ENCODE data around the gene ASAP2.

The ASAP2 gene

DNA sequence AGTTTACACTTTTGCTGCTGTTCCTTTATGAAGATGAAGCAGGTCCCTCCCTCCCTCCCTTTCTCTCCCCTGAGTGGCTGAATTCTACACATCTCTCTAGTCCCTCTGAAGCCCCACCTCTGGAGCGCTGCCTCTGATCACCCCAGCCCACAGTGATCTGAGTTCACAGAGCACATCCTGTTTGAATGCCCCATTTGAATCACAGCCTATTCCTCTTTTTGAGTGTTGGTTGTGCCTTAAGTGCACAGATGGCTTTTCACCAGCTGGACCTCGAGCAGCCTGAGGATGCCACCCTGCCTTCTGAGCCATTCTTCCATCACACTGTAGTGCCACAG is 129.6 kb downstream of the ASAP2 start:
- Histone ChIP-seq H3K36me3 (ENCODE audit: insufficient read depth, low read depth, low read length) (peaks cover 12% of the 10 kb centered on the region; the same call in 1 of the 2 replicates), H3K9ac (ENCODE audit: low read depth, low read length) (no peak overlapping the region), H3K9me3 (ENCODE audit: insufficient read depth, low read depth, low read length) (no peaks in the 10 kb centered on the region), H3K27me3 (ENCODE audit: insufficient read depth, low read length) (no peaks in the 10 kb centered on the region), H3K27ac (ENCODE audit: low read length) (no peak overlapping the region), H3K4me1 (ENCODE audit: insufficient read depth, low read length) (no peaks in the 10 kb centered on the region), H3K4me3 (ENCODE audit: low read length) (no peak overlapping the region)

GRCh38 chr2:9336576-9337314 is 130.1 kb downstream of the ASAP2 start:
- Histone ChIP-seq H3K27me3 (ENCODE audit: insufficient read depth, low read length) (no peaks in the 10 kb centered on the region), H3K4me3 (ENCODE audit: low read length) (no peak overlapping the region), H3K9me3 (ENCODE audit: insufficient read depth, low read depth, low read length) (no peaks in the 10 kb centered on the region), H3K36me3 (ENCODE audit: insufficient read depth, low read depth, low read length) (peaks cover 12% of the 10 kb centered on the region; the same call in 1 of the 2 replicates), H3K9ac (ENCODE audit: low read depth, low read length) (no peak overlapping the region), H3K4me1 (ENCODE audit: insufficient read depth, low read length) (no peaks in the 10 kb centered on the region), H3K27ac (ENCODE audit: low read length) (no peak overlapping the region)

DNA sequence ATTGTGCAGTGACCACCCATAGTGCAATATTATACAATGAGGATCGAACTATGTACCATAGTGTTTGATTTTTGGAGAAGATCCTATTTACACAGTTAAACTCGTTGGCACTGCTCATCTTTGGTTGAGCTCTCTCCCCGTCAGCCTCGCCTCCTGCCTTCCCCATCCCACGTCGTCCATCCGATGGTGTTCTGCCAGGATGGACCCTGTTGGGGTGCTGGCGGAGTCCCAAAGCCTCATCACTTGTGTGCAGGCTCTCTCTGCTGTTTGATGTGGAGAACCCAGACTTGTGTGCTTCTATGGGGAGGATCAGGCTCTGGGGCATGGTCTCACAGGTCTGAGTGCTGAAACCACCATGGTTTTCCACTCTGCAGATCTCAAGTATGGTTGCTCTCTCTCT is 131.3 kb downstream of the ASAP2 start:
- Histone ChIP-seq H3K27ac (ENCODE audit: low read length) (no peak overlapping the region), H3K36me3 (ENCODE audit: insufficient read depth, low read depth, low read length) (peaks cover 12% of the 10 kb centered on the region; the same call in 1 of the 2 replicates), H3K27me3 (ENCODE audit: insufficient read depth, low read length) (no peaks in the 10 kb centered on the region), H3K4me1 (ENCODE audit: insufficient read depth, low read length) (no peaks in the 10 kb centered on the region), H3K9me3 (ENCODE audit: insufficient read depth, low read depth, low read length) (no peaks in the 10 kb centered on the region), H3K4me3 (ENCODE audit: low read length) (no peak overlapping the region), H3K9ac (ENCODE audit: low read depth, low read length) (no peak overlapping the region)

GRCh38 chr2:9341337-9341887 is 134.8 kb downstream of the ASAP2 start:
- Histone ChIP-seq H3K9ac (ENCODE audit: low read depth, low read length) (no peak overlapping the region), H3K36me3 (ENCODE audit: insufficient read depth, low read depth, low read length) (peaks cover 11% of the 10 kb centered on the region; the same call in 1 of the 2 replicates), H3K4me3 (ENCODE audit: low read length) (no peak overlapping the region), H3K27me3 (ENCODE audit: insufficient read depth, low read length) (no peaks in the 10 kb centered on the region), H3K9me3 (ENCODE audit: insufficient read depth, low read depth, low read length) (no peaks in the 10 kb centered on the region), H3K4me1 (ENCODE audit: insufficient read depth, low read length) (no peaks in the 10 kb centered on the region), H3K27ac (ENCODE audit: low read length) (no peak overlapping the region)

DNA sequence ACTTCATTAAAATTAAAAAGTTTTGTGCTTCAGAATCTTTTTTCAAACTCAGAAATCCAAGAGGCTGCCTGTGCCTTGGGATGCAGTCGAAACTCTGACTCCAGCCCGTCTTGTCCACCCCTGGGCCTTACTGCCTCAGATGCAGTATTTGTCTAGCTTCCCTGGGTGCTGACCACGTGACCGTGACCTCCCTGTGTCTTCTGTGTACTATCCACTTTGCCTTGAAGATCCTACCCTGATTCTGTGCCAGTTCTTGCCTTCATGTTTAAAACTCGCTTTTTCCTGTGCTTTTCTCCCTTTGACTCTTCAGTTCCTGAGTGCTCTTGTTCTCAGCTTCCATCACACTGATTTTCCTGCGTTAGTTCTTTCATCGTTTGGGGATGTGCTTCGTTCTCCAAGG is 136.0 kb downstream of the ASAP2 start:
- no peaks in the 10 kb centered on the region for H3K9me3 ChIP-seq (ENCODE audit: insufficient read depth, low read depth, low read length)
- H3K27me3 ChIP-seq (ENCODE audit: insufficient read depth, low read length): no peaks in the 10 kb centered on the region
- H3K9ac ChIP-seq (ENCODE audit: low read depth, low read length): no peak overlapping the region
- H3K4me3 ChIP-seq (ENCODE audit: low read length): no peak overlapping the region
- peaks cover 11% of the 10 kb centered on the region; the same call in 1 of the 2 replicates for H3K36me3 ChIP-seq (ENCODE audit: insufficient read depth, low read depth, low read length)
- no peaks in the 10 kb centered on the region for H3K4me1 ChIP-seq (ENCODE audit: insufficient read depth, low read length)
- no peak overlapping the region for H3K27ac ChIP-seq (ENCODE audit: low read length)

GRCh38 chr2:9343524-9343923 is 136.9 kb downstream of the ASAP2 start:
- H3K4me1 ChIP-seq (ENCODE audit: insufficient read depth, low read length): no peaks in the 10 kb centered on the region
- no peak overlapping the region for H3K27ac ChIP-seq (ENCODE audit: low read length)
- H3K4me3 ChIP-seq (ENCODE audit: low read length): no peak overlapping the region
- no peak overlapping the region for H3K9ac ChIP-seq (ENCODE audit: low read depth, low read length)
- peaks cover 11% of the 10 kb centered on the region; the same call in 1 of the 2 replicates for H3K36me3 ChIP-seq (ENCODE audit: insufficient read depth, low read depth, low read length)
- H3K9me3 ChIP-seq (ENCODE audit: insufficient read depth, low read depth, low read length): no peaks in the 10 kb centered on the region
- no peaks in the 10 kb centered on the region for H3K27me3 ChIP-seq (ENCODE audit: insufficient read depth, low read length)

GRCh38 chr2:9344434-9344833 is 137.8 kb downstream of the ASAP2 start:
- Histone ChIP-seq H3K4me3 (ENCODE audit: low read length) (no peak overlapping the region), H3K9me3 (ENCODE audit: insufficient read depth, low read depth, low read length) (no peaks in the 10 kb centered on the region), H3K9ac (ENCODE audit: low read depth, low read length) (no peak overlapping the region), H3K27ac (ENCODE audit: low read length) (no peak overlapping the region), H3K27me3 (ENCODE audit: insufficient read depth, low read length) (no peaks in the 10 kb centered on the region), H3K36me3 (ENCODE audit: insufficient read depth, low read depth, low read length) (peaks cover 11% of the 10 kb centered on the region; the same call in 1 of the 2 replicates), H3K4me1 (ENCODE audit: insufficient read depth, low read length) (no peaks in the 10 kb centered on the region)

DNA sequence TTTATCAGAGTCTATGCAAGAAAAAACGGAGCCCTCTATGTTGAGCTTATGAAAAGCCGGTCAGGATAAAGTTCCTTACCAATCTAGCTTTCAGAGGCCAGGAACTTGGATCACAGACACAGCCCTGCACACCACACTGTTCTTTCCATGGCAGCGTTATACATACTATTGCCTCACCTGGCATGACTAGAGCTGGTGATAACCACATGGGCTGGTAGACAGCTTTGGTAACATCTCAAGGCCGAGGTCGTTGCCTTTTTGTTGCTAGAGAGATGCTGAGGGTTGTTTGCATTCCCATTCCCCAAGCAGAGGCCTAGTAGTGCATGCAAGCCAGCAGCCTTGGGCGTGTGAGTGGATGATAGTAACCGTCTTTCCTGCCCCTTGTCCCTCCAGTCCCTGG is 138.7 kb downstream of the ASAP2 start:
- Histone ChIP-seq H3K36me3 (ENCODE audit: insufficient read depth, low read depth, low read length) (peaks cover 12% of the 10 kb centered on the region; the same call in 1 of the 2 replicates), H3K9me3 (ENCODE audit: insufficient read depth, low read depth, low read length) (no peaks in the 10 kb centered on the region)

DNA sequence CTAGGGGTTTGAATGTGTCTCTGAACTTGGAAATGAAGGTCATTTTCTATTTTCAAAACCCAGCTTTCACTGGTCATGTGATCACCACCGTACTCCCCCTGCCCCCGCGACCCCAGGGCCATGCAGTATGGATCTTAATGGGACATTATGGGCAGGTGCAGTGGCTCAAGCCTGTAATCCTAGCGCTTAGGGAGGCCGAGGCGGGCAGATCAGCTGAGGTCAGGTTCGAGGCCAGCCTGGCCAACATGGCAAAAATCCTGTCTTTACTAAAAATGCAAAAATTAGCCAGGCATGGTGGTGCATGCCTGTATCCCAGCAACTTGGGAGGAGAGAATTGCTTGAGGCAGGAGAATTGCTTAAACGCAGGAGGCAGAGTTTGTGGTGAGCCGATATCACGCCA is 139.4 kb downstream of the ASAP2 start:
- H3K4me3 ChIP-seq (ENCODE audit: low read length): no peak overlapping the region
- H3K27ac ChIP-seq (ENCODE audit: low read length): no peak overlapping the region
- no peaks in the 10 kb centered on the region for H3K9me3 ChIP-seq (ENCODE audit: insufficient read depth, low read depth, low read length)
- H3K9ac ChIP-seq (ENCODE audit: low read depth, low read length): no peak overlapping the region
- H3K27me3 ChIP-seq (ENCODE audit: insufficient read depth, low read length): no peaks in the 10 kb centered on the region
- H3K36me3 ChIP-seq (ENCODE audit: insufficient read depth, low read depth, low read length): peaks cover 18% of the 10 kb centered on the region
- no peaks in the 10 kb centered on the region for H3K4me1 ChIP-seq (ENCODE audit: insufficient read depth, low read length)

More for the DNA sequence above, 138.7 kb downstream of the ASAP2 start:
- H3K4me3 ChIP-seq (ENCODE audit: low read length): no peak overlapping the region
- no peak overlapping the region for H3K9ac ChIP-seq (ENCODE audit: low read depth, low read length)
- H3K27me3 ChIP-seq (ENCODE audit: insufficient read depth, low read length): no peaks in the 10 kb centered on the region
- H3K4me1 ChIP-seq (ENCODE audit: insufficient read depth, low read length): no peaks in the 10 kb centered on the region
- no peak overlapping the region for H3K27ac ChIP-seq (ENCODE audit: low read length)

GRCh38 chr2:9346885-9347284 is 140.3 kb downstream of the ASAP2 start:
- no peaks in the 10 kb centered on the region for H3K27me3 ChIP-seq (ENCODE audit: insufficient read depth, low read length)
- peaks cover 27% of the 10 kb centered on the region for H3K36me3 ChIP-seq (ENCODE audit: insufficient read depth, low read depth, low read length)
- H3K27ac ChIP-seq (ENCODE audit: low read length): no peak overlapping the region
- no peaks in the 10 kb centered on the region for H3K4me1 ChIP-seq (ENCODE audit: insufficient read depth, low read length)
- H3K4me3 ChIP-seq (ENCODE audit: low read length): no peak overlapping the region
- no peaks in the 10 kb centered on the region for H3K9me3 ChIP-seq (ENCODE audit: insufficient read depth, low read depth, low read length)
- no peak overlapping the region for H3K9ac ChIP-seq (ENCODE audit: low read depth, low read length)

GRCh38 chr2:9347411-9347881 is 140.8 kb downstream of the ASAP2 start:
- Histone ChIP-seq H3K27ac (ENCODE audit: low read length) (no peak overlapping the region), H3K36me3 (ENCODE audit: insufficient read depth, low read depth, low read length) (peaks cover 30% of the 10 kb centered on the region), H3K9ac (ENCODE audit: low read depth, low read length) (no peak overlapping the region)

GRCh38 chr2:9354318-9354717 is 147.7 kb downstream of the ASAP2 start:
- H3K4me1 ChIP-seq (ENCODE audit: insufficient read depth, low read length): peaks cover 19% of the 10 kb centered on the region
- no peaks in the 10 kb centered on the region for H3K9me3 ChIP-seq (ENCODE audit: insufficient read depth, low read depth, low read length)
- peaks cover 61% of the 10 kb centered on the region for H3K36me3 ChIP-seq (ENCODE audit: insufficient read depth, low read depth, low read length)
- no peaks in the 10 kb centered on the region for H3K27me3 ChIP-seq (ENCODE audit: insufficient read depth, low read length)
- H3K4me3 ChIP-seq (ENCODE audit: low read length): no peak overlapping the region
- no peak overlapping the region for H3K27ac ChIP-seq (ENCODE audit: low read length)
- no peak overlapping the region for H3K9ac ChIP-seq (ENCODE audit: low read depth, low read length)

More at GRCh38 chr2:9347411-9347881, 140.8 kb downstream of the ASAP2 start:
- Histone ChIP-seq H3K4me3 (ENCODE audit: low read length) (no peak overlapping the region), H3K27me3 (ENCODE audit: insufficient read depth, low read length) (no peaks in the 10 kb centered on the region), H3K4me1 (ENCODE audit: insufficient read depth, low read length) (no peaks in the 10 kb centered on the region), H3K9me3 (ENCODE audit: insufficient read depth, low read depth, low read length) (no peaks in the 10 kb centered on the region)
